Coronary artery (tissue), 2 donors: ENCODE measurements around the gene GNAO1.

ENCODE experiments used
- DNase-seq: peaks from one replicate; pipeline ENCODE4 v3.0.0-alpha.2; 2017; ENCODE audit warnings: low spot score
- H3K27ac ChIP-seq, 2 donors: fragments of 200-600 bp; sonication (generic); one replicate each; pipeline ENCODE4 v1.5.1; 2016 to 2019
- H3K4me3 ChIP-seq: fragments of 200-600 bp; sonication (generic); 2 replicates; pipeline ENCODE4 v1.5.1; 2016; ENCODE audit warnings: mild to moderate bottlenecking, moderate library complexity
- CTCF ChIP-seq: fragments of 200-600 bp; sonication (generic); IDR thresholded peaks from one replicate; pipeline ENCODE4 v1.5.1; 2019; ENCODE audit warnings: antibody characterized with exemption

GNAO1 gene

GRCh38 chr16:56346131-56346890, 155.0 kb downstream of the GNAO1 start:
- H3K4me3 ChIP-seq = no peak overlapping the region
- DNase-seq = no peak
- no peak for TF ChIP-seq CTCF
- H3K27ac ChIP-seq = no peak overlapping the region

GRCh38 chr16:56347166-56347565, 155.9 kb downstream of the GNAO1 start:
- TF ChIP-seq CTCF = no peak
- no peak for DNase-seq
- H3K27ac ChIP-seq = no peak overlapping the region
- no peak overlapping the region for H3K4me3 ChIP-seq

- TF ChIP-seq CTCF = no peak
- no peak for DNase-seq
- Histone ChIP-seq H3K4me3 (no peak overlapping the region), H3K27ac (no peak overlapping the region)
These were observed 156.4 kb downstream of the GNAO1 start for GRCh38 chr16:56347670-56348069.

- no peak for TF ChIP-seq CTCF
- H3K4me3 ChIP-seq = no peak overlapping the region
- no peak for DNase-seq
- no peak overlapping the region for H3K27ac ChIP-seq
These were observed 157.1 kb downstream of the GNAO1 start for GRCh38 chr16:56348168-56349085.

- no peak overlapping the region for H3K27ac ChIP-seq
- no peak for DNase-seq
- H3K4me3 ChIP-seq = no peak overlapping the region
- no peak for TF ChIP-seq CTCF
These were observed 157.8 kb downstream of the GNAO1 start for GRCh38 chr16:56349086-56349415.

- Histone ChIP-seq H3K27ac (no peak overlapping the region), H3K4me3 (no peak overlapping the region)
- no peak for TF ChIP-seq CTCF
- DNase-seq = no peak
These were observed 158.4 kb downstream of the GNAO1 start for GRCh38 chr16:56349711-56350161.
